Inferior parietal cortex (tissue), 1 donor: ENCODE data around the gene USP35.
"Not testable (repeated sequence)": the region's sequence is repeated elsewhere in the genome, so short reads cannot be mapped to it uniquely, and the experiment has no call there.

ENCODE experiments used
- DNase-seq: peaks from one replicate; pipeline ENCODE4 v3.0.0-alpha.2; 2016; ENCODE audit errors: extremely low spot score

The USP35 gene

DNA sequence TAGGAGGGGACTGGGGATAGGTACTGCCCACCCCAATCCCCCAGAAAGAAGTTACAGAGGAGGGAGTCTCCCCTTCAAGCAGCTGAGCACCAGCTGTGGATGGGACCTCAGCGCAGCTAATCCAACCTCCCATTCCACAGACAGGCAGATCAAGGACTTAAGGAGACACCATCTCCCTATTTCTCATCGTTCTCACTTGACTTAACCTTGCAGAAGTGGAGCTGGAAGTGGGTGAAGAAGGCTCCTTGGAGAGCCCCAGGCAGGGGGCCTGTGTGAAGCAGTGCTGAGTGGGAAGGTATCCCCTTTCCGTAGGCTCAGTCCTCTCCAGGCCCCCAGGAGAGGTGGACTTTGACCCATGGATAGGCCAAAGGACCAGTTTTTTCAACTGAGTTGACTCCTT, 27.3 kb downstream of the USP35 start:
- DNase-seq = no peak

DNA sequence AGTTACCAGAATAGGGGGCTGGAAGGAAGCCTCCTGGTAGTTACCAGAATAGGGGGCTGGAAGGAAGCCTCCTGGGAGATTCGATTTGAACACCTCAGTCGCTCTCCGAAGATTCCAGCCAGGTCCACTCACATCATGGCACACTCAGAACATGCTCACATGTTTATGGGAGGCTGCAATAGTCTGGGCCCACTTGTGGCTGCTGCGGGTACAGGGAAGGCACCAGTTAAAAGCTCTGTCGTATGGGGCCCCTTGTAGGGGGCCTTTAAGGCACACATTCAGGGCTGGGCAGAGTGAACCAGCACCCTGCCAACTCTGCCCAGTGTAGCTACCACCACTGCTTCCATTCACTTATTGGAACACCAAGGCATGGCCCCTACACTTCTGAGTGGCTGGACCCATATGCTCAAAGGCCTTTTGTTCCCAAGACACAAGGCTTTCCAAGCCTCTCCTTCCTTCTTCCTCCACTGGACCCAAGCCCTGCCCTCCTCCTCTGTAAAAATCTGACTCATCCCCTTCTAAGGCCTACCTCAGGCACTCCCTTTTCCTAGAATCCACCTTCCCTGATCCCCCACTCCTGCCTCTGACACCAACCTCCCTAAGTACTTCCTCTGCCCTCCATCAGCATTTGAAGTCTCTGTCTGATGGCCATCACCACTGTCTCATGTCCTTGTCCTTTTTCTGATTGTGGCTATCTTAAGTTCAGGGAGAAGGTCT, 28.0 kb downstream of the USP35 start:
- DNase-seq = no peak

DNA sequence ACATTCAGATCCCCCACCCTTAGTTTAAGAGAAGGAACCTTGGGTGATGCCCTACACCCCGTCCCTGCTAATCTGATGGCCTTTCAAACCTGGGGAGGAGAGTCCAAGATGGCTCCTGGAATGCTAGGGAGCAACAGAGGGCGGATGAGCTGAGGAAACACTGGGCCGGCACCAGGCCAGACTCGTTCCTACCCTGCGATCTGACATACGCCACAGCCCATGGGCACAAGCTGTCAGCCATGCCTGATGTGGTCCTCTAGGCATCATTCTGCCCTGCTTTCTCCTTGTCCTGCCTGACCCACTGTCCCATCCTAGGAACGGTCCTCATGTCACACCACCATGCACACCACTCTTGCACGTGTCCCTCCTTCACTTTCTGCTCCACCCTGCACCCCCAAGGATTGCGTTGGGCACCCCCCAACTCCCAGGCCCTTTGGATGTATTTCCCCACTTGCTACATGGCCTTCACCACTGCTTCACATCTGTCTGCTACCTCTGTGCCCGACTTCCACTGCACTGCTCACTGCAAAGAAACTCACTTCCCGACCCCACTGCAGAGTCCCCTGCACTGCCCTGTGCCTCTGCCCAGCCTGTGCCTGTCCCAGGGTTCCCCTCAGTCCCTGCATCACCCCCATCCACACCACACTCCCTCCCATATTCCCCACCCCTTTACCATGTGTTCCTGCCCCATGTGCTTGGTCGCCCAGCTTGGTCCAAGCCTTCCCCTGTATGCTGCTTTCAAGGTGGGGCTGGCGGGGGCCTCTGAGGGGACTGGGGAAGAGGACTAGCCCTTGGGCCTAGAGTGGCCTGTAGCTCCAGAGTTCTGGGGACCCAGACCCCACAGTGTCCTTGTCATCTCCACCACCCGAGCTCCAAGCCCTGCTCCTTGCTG, 29.2 kb downstream of the USP35 start:
- DNase-seq = no peak

DNA sequence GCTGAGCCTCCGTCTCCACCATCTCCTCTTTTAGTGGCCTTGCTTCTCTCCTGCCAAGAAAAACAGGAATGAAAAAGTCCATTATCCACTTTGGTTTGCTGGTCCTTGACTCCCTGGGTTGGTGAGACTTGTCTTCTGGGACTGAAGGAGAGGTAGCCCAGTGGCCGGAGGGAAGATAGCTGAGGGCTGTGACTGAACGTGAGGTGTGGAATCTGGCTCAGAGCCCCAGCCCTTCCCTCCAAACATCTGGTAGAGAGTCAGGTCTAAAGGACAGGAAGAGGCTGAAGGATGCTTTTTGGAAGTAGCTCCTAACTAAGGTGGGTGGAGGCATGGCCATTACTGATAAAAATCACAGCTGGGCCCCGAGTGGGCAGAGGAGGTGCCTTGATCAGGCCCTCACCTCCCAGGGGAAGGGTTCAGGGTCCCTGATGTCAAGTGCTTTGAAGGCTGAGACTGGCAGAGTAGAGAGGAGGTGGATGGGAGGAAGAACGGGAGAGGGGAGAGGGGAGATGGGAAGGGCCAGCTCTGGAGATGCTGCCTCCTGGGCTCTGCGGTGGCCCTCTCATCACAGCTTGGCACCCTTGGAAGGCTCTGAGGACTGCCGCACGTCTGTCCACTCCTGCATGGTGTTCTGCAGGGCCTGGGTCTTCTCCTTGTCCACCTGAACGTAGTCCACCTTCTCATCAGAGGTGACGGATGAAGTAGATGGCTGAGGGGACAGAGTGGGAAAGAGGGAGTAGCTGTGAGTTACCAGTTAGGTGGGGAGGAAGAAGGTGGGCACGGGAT, 30.2 kb downstream of the USP35 start:
- DNase-seq = no peak

DNA sequence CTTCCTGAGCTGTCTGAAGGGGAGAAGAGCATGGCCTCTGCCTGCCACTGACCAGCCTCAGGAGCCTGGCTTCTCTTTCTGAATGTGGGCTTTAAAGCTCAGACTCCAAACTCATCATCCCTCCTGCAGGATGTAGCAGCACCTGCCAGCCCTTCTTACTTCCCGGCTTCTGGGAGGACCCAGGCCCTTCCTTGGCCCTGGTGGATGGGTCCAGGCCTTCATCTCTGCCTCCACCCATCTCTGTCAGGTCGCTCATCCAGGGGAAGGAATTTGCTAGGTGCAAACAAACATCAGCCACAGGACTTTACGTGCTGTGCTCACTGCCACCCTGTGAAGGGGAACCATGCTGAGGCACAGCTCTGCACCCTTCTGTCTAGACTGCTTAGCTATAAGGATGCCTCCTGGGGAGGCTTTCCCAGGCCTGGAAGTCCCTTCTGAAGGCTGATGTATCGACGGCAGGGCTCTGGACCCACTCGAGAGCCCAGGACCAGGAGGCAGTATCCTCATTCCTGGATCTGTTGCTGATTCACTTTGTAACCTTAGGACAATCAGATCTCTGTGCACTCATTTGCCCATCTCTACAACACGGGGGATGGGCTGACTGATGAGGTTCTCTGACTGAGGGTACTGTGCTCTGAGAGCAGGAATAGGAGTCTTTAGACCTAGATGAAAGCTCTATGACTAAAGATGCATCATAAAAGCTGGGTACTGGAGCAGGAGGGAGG, 30.9 kb downstream of the USP35 start:
- DNase-seq = no peak

DNA sequence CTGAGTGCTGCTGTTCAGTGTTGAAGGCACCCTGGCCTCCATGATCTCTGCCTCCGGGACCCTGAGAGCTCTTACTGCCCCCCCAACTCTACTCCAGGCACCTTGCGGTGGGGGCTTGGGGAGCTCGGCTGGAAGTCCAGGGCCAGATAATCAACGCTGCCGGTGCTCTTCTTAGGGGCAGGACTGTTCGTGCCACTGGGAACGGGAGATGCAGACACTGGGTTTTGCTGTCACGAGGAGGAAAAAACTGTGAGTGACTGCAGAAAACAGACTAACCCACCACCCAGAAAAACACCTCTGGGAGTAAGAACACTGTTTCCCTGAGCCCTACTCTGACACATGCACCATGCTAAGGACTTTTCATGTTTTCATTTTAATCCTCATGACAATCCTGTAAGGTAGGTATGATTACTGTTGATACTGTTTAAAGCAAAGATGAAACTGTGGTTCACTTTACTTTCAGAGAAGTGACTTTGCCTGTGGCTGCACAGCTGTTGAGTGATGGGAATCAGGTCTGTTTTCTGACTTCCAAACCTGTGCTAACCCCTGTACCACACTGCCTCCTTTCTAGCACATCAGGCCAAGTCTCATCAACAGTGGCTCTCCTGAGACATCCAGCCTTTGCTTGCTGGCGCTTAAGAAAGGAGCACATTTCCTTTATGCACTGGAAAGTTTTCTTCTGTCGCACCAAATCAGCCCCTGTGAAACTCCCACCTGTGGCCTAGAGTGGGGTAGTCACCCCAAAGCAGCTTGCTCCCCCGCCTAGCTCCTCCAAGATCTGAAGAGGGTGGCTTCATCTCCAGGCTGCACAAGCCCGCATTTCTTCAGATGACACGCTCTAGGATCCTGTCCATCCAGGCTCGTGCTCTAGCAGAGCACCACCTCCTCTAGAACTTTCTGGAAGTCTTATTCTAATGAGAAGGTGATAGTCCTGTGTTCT, 31.8 kb downstream of the USP35 start:
- DNase-seq = no peak

DNA sequence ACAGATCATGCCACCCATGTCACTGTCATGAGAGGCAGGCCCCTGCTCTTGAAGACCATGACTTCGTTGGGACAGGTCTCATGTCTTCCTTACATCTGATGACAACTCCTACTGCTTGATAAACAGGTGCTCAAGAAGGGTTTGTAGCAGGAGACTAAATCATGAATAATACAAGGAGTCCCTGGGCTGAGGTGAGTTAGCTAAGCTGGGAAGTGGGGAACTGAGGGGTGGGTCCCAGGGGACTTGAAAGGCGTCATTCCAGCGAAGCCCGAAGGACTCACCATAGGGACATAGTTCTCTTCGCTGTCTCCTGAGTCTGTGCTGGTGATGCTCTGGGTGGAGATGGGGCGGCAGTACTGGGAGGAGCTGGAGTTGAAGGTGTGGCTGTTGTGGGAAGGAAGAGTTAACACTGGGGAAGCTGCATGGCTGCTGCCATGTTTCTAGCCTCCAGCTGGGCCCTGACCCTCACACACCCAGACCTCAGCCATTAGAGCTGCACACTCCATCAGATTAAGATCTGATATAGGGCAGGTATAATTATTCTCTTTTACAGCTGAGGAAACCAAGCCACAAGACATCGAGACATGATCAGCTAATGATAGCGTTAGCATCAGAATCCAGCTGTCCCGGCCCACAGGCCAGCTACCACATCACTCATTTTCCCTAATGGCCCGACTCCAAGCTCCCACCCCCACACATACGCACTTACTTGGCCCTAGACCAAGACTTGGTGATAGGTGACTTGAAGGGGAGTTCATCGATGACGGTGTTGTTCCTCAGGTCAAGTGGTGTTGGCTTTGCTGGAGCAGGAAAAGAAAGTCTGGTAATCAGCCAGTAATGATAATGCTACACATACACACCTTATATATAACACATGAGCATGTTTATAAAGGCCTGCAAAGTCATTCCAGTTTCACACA, 32.9 kb downstream of the USP35 start:
- DNase-seq = no peak

DNA sequence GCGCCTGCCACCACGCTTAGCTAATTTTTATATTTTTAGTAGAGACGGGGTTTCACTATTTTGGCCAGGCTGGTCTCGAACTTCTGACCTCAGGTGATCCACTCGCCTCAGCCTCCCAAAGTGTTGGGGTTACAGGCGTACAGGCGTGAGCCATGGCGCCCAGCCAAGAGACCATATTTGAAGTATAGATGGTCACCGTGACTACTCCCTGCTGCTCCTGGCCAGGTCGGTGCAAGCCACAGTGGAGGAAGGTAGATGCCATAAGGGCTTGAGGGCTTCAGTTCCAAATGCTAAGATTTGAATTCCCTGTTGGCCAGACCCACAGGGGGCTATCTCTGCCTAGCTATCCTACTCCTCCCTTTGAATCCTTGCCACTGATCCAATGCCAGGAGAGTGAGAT, 34.0 kb downstream of the USP35 start:
- DNase-seq = not testable (repeated sequence)

DNA sequence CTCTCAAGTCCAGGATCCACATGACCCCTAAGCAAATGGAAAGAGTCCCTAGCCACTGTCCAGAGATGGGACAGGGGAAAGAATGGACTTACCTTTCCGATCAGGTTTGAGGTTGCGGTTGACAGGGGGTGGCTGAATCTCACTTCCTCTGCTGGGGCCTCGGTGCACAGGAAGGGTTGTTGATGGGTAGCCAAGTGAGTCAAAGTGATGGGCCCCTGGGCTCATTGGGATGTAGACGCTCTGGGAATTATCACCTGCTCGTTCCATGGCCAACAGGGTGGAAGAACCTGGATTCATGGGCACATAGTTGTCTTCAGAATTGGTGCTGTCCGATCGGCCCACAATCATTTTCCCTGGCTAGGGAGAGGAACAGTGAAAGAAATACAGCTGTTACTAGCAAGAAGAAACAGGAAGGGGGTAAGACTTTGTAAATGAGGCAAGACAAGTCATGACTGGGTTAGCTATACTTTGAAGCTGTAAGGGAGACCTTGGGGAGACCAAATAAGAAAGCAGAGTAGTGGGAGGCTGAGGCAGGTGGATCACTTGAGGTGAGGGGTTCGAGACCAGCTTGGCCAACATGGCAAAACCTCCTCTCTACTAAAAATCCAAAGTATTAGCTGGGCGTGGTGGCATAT, 34.7 kb downstream of the USP35 start:
- no peak for DNase-seq

DNA sequence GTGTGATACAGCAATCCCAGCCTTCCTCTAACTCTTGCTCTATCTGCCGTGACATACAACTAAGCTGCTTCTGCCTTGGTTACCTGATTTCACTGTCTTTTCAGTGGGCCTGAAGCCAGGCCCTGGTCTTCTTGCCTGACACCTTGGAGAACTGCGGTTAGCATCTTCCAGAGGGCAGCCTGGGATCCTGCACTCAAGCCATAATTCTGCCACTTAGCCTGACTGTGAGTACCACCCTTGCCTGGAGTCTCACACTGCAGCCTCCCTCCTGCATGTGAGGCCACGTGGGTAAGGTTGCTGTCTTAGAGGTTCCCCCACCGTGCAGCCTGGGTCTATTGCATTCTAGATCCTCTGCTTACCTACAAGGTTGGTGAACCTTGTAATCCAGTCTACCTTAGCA, 35.8 kb downstream of the USP35 start:
- DNase-seq = no peak

DNA sequence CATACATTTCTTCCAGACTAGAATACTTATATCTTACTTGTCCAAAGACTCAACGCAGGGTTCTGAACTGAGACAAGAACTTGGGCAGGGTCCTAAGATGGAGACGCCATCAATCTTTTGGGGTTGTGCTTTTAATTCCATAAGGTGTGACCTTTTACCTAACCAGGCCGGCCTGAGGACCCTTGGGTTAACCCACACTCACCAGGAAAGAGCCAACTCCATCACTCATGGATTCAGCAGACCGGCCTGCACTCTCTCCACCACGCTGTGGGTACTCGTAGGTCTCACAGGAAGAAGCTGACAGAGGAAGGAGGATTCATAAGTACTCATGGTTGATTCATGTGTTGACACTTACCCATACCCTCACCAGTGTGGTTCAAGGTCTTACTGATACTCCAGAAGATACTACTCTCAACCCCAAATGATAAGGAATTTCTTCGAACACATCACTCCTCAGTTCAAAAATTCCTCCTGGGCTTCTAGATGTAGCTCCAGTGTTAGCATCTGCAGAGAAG, 36.2 kb downstream of the USP35 start:
- DNase-seq = no peak

DNA sequence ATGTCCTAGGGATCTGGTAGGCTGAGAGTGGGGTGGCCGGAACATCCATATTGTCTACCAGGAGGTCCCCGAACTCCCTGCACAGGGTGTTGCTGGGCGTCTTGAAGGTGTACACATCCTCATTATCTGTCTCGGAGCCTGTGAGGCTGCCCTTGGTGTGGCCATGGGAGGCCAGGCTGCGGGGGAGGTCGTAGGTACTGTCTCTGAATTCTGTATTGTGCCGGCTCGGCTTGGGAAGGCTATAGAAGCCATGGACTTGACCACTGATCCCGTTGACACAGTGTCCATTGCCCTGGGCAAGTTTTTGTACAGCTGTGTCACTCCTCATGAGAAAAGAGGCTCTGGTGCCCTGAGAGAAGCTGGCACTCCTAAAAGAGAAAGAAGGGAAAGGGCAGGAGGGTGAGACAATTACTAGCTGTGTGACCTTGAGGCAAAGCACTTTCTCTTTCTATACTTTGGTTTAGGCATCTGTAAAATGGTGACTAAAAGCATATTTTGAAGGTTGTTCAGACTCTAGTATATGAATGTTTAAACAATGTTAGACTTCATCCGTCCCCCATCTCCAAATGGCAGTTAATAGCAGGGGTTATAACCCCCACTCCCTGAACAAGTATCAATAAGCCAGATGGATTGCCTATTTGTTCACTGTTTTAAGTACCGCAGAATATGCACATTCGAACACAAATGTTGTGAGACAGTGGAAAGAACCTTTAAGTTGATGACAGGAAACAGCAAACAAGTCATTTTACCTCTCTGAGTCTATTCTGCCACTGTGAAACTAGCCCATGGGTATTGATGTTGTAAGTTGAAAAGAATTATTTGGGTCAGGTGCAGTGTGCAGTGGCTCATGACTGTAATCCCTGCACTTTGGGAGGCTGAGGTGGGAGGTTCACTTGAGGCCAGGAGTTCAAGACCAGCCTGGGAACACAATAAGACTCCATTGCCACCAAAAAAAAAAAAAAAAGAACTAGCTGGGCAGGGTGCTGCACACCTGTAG, 38.3 kb downstream of the USP35 start:
- DNase-seq = no peak

DNA sequence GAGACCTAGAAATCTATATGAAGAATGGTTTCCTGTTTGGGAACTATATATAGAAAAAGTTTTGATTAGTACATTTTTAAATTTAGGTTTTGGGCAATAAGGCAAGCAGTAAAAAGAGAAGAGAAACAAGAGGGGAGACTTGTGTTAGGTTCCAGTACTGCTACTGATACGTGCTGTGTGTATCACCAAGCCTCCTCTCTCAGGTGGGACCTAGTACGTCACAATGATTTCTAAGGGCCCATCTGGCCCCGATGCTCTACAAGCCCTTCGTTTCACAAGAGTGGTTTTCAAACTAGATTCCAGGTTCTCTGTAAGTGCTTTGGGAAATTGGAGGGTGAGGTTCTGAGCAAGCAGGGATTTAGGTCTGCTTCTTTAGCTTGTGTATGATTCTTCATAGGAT, 39.2 kb downstream of the USP35 start:
- DNase-seq = no peak

DNA sequence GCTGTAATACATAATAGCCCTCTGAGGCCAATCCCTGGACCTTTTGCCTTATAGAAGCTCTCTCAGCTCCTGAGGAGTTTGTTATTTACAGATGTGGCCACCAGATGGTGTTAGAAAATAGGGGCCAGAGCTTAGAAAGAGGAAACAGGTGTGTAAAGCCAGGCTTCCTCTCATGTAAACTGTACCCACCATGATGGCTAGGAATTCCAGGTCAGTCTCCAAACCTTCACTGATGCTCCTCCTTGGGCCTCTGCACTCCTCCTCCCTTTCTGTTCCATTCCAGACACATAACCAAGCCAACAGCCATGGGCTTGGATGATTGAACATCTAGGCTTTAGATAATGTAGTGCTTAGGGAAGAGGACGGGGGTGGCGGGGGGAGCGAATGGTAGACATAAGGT, 39.7 kb downstream of the USP35 start:
- DNase-seq = peak; percentile 82

DNA sequence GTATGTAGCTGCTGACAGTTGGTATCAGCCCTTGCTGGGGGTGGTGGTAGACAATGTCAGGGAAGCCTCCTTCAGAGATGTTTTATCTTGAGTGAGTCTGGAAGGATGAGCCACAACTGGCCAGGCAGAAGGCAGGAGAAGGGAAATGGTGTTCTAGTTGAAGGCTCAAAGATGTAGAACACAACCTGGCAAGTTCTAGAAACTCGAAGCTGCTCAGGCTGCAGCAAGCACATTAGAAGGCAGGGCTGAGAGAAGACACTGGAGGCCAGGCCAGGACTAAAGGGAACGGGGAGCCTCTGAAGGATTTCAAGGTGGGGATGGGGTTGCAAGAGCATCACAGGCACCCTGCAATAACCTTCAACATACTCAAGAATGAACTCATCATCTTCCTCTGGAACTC, 40.4 kb downstream of the USP35 start:
- DNase-seq = no peak

DNA sequence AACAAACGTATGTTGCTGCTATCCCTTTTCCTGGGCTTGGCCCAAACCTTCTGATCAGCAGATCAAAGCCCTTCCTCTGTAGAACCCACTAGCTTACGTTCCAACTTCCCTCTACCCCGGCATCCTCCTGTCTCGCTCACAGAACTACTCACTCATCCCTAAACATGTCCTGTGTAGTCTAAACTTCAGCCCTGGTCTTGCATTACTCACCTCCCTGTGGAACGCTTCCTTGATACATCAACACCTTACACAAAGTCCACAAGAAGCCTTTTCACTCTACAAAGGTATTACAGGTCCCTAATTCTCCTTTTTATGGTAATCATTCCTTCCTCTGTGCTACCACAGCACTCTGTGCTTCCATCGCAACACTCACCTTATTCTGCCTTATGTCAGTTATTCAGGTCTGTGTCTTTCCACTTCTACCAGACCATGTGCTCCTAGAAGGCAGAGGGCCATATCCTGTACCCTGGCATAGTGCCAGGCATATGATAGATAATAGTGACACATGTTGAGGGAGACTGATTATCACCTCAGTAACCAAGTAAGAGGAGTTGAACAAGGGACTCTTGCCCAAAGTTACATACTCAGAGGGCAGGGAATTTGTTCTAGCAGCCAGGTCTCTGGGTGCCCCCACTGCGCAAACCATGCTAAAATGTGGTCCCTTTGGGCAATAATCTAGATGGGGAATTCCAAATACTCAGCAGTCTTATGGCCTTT, 41.6 kb downstream of the USP35 start:
- DNase-seq = no peak

DNA sequence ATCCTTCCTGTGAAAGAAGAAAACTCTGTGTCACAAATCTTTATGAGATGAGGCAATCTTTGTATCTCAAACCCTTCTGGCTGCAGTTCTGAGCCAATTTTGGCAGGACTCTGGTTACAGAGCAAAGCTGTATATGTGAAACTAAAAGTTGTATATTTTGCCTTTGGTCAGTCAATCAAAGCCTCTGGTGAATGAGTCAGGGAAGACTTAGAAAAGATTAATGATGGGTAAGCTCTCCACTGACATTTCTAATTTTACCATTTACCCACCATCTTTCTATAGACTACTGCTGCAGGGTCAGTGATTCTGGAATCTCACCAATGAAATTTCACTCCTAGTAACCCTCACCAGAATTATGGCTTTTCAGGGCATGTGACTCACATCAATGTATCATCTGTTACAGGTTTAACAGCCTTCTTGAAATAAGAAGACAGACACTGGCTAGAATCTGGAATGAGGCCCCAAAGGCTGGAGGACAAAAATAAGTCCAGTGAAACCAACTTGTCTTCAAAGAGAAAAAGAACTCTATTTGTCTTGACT, 43.3 kb downstream of the USP35 start:
- no peak for DNase-seq
